Measurements from ENCODE around the gene GTF2H4.

Gene GTF2H4

GRCh38 chr6:30882759-30883684 is 25.0 kb upstream of the GTF2H4 start:
- DNase-seq, result peak; percentile 26 to 60

DNA sequence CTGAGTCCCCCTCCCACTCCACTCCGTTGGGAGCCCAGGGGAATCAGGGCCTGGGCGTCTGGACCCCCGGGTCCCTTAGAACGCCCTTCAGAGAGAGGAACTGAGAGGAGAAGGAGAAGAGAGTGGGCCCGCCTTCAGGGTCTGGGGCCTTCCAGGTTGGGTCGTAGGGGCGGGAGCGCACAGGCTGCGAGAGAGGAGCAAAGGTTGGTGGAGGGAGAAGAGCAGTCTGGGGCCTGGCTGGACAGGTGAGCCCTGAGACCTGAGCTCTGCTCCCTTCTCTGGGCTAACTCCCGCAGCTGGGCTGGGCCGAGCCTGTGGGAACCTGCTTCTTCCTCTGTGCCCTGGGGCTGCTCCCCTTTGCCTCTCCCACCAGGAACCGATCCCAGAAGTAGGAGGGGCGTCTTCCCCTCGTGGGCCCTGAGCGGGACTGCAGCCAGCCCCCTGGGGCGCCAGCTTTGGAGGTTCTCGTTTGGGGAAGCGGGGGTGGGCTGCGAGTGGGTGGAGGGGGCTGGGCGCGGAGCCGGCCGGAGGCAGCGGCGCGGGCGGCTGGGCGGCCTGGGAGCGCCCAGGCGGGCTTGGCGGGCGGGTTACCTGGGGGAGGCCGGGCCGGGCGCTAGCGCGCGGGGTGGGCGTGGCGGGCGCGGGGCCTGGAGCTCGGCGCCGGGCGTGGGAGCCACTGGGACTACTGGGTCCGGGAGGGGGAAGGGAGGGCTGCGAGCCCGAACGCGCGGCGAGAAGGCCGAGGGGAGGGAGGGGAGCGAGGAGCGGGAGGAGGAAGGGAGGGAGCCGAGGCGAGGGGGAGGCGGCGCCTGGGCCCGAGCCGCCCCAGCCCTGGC is 24.1 kb upstream of the GTF2H4 start, which contains the start of gene DDR1:
Gene DDR1, plus strand, starts transcription at position 835 of the 836 bp plus-strand sequence. CDS start 4,211 bp downstream, outside the sequence.
- peak; percentile 7 to 30 for DNase-seq

DNA sequence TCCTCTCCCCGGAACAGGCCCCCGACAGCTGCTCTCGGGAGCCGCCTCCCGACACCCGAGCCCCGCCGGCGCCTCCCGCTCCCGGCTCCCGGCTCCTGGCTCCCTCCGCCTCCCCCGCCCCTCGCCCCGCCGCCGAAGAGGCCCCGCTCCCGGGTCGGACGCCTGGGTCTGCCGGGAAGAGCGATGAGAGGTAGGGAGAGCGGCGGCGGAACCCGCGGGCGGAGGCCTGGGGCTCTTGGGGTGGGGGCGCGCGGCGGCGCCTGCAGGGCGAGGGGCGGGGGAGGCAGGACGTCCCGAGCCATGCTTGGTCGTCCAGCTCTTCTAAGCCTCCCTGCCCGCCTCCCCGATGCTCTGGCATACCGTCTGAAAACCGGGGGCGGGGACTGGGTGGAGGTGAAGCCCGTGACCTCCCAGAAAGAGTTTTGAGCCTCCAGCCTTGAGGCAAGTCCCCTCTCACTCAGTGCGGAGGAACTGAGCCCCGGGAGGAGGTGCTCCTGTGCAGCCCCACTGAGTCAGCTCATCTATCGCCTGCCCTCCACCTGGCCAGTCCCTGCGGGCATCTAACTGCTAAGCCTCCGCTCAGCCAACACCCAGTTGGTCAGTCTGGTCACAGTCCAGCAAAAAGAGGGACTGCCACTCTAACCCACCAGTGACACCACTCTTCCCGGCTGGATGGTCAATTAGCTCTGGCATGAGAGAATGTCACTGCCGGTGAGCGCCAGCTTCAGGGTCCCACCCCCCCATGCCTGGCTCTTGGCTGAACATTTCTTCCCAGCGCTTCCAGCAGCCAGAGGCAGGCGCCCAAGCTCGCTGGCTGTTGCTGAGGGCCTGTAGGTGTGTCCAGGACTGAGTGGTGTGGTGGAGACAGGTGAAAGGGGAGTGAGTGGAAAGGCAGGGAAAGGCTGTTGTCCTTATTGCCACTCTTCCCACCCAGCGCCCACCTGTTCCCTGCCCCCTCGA is 23.2 kb upstream of the GTF2H4 start:
- no peak for DNase-seq

GRCh38 chr6:30885481-30885998 is 22.5 kb upstream of the GTF2H4 start:
- peak in 1 of 2 experiments; percentile 33 for DNase-seq

DNA sequence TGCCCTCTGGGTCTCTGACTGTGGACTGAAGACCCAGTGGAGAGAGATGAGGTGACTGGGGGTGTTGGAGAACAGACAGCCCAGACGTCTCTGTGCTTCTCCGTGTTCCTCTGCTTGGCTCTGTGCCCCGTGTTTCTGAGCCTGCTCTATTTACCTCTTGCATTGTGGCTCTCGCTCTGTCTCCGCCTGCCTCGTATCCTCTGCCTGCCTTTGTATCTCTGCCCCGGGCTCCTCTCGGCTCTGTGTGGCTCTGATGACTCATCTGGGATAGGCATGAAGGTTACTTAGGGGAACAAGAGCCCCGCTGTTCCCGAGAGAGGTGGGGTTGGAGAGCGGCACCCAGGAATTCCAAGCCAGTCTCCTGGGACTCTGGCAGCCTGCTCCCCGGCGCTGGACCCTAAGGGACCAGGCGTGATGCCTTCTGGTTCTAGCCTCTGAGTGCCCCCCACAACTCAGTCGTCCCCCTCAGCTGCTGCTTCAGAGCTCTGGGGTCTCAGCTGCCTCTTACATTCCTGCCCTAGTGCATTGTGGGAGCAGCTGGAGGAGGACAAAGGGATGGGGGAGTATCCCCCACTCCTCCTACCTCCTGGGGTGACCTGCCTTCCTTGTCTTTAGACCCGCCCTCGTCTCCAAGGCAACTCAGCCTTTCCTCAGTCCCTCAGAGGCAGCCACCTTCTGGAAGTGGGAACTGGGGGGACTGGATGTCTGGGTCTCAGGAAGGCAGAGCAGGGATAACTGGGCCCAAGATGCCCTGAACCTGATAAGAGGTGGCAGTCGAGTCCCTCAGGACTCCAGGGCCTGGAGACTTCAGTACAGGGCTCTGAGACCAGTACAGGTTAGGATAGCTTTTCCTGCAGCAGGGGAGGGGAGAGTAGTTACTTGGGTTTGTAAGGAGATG is 21.8 kb upstream of the GTF2H4 start:
- DNase-seq, result peak; percentile 16 to 53

GRCh38 chr6:30886897-30887255 is 21.1 kb upstream of the GTF2H4 start:
- no peak for DNase-seq

- DNase-seq, result no peak
Observed at GRCh38 chr6:30887901-30888815, 19.8 kb upstream of the GTF2H4 start.

DNA sequence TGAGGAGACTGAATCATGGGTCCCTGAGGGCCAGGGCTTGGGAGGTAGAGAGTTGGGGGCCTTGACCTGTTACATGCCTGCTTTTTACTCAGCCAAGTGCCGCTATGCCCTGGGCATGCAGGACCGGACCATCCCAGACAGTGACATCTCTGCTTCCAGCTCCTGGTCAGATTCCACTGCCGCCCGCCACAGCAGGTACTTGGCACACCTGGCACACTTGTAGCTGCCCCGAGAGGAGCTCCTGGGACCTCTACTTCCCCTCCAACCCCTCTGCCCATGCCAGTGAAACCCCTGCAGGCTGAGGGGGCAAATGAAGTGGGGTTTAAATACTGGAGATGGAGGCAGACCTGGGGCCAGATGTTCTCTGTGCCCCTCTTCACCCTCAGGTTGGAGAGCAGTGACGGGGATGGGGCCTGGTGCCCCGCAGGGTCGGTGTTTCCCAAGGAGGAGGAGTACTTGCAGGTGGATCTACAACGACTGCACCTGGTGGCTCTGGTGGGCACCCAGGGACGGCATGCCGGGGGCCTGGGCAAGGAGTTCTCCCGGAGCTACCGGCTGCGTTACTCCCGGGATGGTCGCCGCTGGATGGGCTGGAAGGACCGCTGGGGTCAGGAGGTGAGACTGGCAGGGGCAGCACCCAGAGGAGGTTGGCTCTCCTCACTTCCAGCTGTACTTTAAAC is 19.1 kb upstream of the GTF2H4 start:
- DNase-seq, result no peak

GRCh38 chr6:30889496-30889885 is 18.5 kb upstream of the GTF2H4 start:
- DNase-seq, result no peak

DNA sequence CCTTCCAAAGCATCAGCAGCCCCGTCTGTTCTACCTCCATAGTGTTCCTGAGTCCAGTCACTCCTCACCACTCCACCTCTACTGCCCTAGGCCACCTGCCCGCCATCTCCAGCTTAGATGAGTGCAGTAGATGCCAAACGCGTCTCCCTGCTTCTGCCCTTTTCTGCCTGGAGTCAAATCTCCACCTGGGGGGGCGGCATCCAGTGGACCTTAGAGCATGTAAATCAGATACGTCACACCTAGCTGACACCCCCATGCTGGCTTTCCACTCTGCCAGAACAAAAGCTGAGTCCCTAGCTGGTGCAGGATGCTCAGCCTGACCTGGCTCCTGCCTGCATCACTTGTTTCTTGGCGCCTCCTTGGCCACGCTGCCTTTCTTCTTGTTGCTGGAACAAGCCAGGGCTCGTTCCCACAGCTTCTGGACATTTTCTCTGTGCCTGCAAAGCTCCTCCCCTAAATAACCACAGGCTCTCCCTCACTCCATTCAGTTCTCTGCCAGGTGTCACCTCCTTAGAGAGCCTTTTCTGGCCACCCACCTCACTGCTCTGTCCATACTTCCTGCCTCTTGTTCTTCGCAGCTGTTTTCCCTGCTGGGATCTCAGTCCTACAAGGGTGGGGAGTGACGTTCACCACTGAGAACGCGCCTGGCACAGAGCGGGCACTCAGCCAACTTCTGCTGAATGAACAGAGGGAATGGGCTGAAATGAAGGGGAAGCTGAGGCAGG is 17.9 kb upstream of the GTF2H4 start:
- peak; percentile 19 to 48 for DNase-seq

- DNase-seq, result no peak
Observed at GRCh38 chr6:30890646-30891449, 17.2 kb upstream of the GTF2H4 start.

- no peak for DNase-seq
Observed at GRCh38 chr6:30891450-30891723, 16.6 kb upstream of the GTF2H4 start.

GRCh38 chr6:30891816-30892538 is 16.0 kb upstream of the GTF2H4 start:
- DNase-seq, result no peak

- DNase-seq, result no peak
Observed at GRCh38 chr6:30893001-30893591, 14.9 kb upstream of the GTF2H4 start.

- no peak for DNase-seq
Observed at GRCh38 chr6:30893666-30894065, 14.3 kb upstream of the GTF2H4 start.

- no peak for DNase-seq
Observed at GRCh38 chr6:30894381-30894780, 13.6 kb upstream of the GTF2H4 start.

GRCh38 chr6:30894935-30895334 is 13.1 kb upstream of the GTF2H4 start:
- DNase-seq, result no peak

Measured in NCI-H187 (cell line).